Activated T-cell treated with anti-CD3 and anti-CD28 coated beads, Interleukin-2, amount 50 U/mL, for 24 hours (primary cell): ENCODE measurements around the gene PLEKHM3.

ENCODE experiments used
- DNase-seq: peaks from one replicate; pipeline ENCODE4 v3.0.0-alpha.2; 2020
- H3K27ac Mint-ChIP-seq: 2 replicates; pipeline ENCODE4 v1.8.0; 2020; ENCODE audit warnings: mild to moderate bottlenecking, mixed read lengths
- H3K27me3 Mint-ChIP-seq: 2 replicates; pipeline ENCODE4 v1.8.0; 2020; ENCODE audit warnings: mixed read lengths
- H3K36me3 Mint-ChIP-seq: 2 replicates; pipeline ENCODE4 v1.8.0; 2020; ENCODE audit warnings: low read depth, mixed read lengths
- H3K4me1 Mint-ChIP-seq: 2 replicates; pipeline ENCODE4 v1.8.0; 2020; ENCODE audit warnings: low read depth, mixed read lengths
- H3K4me3 Mint-ChIP-seq: 2 replicates; pipeline ENCODE4 v1.8.0; 2020; ENCODE audit warnings: mild to moderate bottlenecking, moderate library complexity, mixed read lengths
- H3K9me3 Mint-ChIP-seq: 2 replicates; pipeline ENCODE4 v1.8.0; 2020; ENCODE audit warnings: mixed read lengths

The PLEKHM3 gene

DNA sequence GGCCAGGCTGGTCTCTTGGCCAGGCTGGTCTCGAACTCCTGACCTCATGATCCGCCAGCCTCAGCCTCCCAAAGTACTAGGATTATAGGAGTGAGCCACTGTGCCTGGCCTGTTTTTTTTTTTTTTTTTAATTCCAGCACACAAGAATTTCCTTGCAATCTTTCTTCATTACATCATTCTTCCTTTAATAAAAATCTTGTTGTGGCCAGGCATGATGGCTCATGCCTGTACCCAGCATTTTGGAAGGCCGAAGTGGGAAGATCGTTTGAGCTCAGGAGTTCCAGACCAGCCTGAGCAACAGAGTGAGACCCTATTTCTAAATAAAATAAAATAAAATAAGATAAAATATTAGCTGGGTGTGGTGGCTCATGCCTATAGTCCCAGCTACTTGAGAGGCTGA, 21.4 kb upstream of the PLEKHM3 start:
- DNase-seq, result no peak
- no peaks in the 10 kb centered on the region for H3K36me3 Mint-ChIP-seq
- H3K9me3 Mint-ChIP-seq, result no peaks in the 10 kb centered on the region
- peaks cover 8% of the 10 kb centered on the region for H3K27me3 Mint-ChIP-seq
- H3K4me3 Mint-ChIP-seq, result no peak overlapping the region
- no peaks in the 10 kb centered on the region for H3K4me1 Mint-ChIP-seq
- no peak overlapping the region for H3K27ac Mint-ChIP-seq

DNA sequence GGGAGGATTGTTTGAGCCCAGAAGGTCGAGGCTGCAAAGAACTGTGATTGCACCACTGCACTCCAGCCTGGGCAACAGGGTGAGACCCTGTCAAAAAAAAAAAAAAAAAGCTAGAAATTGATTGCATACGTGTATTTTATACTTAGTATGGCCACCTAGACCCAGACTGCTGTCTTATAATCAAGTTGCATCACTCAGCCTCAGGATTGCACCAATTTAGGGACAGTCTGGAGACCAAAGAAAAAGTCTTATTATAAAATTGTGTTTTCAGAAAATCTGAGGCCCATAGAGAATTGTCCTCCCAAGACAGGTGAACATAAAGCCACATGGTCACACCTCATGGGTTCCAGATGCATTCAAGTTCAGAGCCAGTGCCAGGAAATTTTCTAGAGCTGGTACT, 17.1 kb upstream of the PLEKHM3 start:
- H3K36me3 Mint-ChIP-seq, result no peaks in the 10 kb centered on the region
- no peak overlapping the region for H3K27ac Mint-ChIP-seq
- H3K9me3 Mint-ChIP-seq, result no peaks in the 10 kb centered on the region
- peaks cover 2% of the 10 kb centered on the region for H3K4me1 Mint-ChIP-seq
- no peak overlapping the region for H3K4me3 Mint-ChIP-seq
- no peak for DNase-seq
- H3K27me3 Mint-ChIP-seq, result no peaks in the 10 kb centered on the region

DNA sequence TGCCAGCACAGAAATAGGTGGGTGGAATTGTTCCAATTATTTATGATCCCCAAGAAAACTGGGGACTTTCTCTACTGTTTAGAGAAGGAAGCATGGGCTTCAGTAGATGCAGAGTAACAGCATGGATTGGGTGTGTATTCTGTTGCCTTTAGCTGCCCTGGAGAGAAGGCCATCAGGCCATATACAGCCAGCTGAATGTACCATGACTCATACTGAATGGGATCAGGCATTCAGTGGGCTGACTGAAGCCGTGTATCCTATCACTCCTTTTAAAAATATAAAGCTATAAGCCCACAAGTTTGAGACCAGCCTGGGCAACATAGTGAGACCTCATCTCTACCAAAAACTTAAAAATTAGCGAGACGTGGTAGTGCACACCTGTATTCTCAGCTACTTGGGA, 16.7 kb upstream of the PLEKHM3 start:
- no peak overlapping the region for H3K27ac Mint-ChIP-seq
- H3K4me3 Mint-ChIP-seq, result no peak overlapping the region
- DNase-seq, result no peak
- no peaks in the 10 kb centered on the region for H3K36me3 Mint-ChIP-seq
- peaks cover 2% of the 10 kb centered on the region for H3K4me1 Mint-ChIP-seq
- H3K9me3 Mint-ChIP-seq, result no peaks in the 10 kb centered on the region
- H3K27me3 Mint-ChIP-seq, result no peaks in the 10 kb centered on the region

DNA sequence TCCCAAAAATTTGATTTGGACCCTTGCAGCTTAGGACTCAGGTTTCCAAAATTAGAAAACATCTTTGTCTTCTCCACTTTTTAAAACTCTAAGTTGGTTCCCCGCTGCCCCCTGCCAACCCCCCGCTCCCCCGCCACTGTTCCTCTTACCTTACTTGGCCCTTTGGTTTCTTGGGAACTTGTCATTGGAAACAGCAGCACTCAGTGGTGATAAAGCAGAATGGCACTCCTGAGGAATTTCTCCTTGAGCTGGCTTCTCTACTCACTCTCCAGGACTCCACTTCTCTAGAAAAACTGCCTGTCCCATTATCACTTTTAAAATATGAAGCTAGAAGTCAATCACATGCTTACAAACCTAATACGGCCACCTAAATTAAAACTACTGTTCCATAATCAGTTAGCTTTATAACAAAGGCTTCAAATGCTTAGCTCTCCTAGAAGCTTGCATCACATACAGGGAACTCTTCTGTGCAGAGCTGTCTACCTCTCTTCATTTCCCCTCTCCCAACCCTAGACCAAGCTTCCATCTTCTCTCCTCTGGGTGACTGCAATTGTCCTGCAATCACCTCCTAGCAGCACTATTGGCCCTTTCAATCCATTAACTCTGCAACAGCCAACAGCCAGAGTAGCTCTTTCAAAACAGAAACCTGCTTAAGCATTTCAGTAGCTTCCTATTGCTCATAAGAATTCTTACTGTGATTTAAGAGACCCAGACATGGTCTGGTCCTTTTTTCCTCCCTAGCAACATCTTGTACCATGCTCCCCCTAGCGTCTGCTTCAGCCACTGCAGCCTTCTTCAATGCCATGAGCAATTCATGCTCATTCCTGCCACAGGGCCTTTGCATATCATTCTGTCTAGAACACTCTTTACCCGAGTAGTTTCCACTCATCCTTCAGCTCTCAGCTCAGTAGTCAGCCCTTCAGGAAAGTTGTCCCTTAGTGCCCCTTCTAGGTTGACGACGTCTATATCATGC, 15.2 kb upstream of the PLEKHM3 start:
- DNase-seq, result peak; percentile 80
- H3K36me3 Mint-ChIP-seq, result no peaks in the 10 kb centered on the region
- no peaks in the 10 kb centered on the region for H3K27me3 Mint-ChIP-seq
- no peak overlapping the region for H3K4me3 Mint-ChIP-seq
- peaks cover 2% of the 10 kb centered on the region for H3K4me1 Mint-ChIP-seq
- H3K27ac Mint-ChIP-seq, result no peak overlapping the region
- no peaks in the 10 kb centered on the region for H3K9me3 Mint-ChIP-seq

DNA sequence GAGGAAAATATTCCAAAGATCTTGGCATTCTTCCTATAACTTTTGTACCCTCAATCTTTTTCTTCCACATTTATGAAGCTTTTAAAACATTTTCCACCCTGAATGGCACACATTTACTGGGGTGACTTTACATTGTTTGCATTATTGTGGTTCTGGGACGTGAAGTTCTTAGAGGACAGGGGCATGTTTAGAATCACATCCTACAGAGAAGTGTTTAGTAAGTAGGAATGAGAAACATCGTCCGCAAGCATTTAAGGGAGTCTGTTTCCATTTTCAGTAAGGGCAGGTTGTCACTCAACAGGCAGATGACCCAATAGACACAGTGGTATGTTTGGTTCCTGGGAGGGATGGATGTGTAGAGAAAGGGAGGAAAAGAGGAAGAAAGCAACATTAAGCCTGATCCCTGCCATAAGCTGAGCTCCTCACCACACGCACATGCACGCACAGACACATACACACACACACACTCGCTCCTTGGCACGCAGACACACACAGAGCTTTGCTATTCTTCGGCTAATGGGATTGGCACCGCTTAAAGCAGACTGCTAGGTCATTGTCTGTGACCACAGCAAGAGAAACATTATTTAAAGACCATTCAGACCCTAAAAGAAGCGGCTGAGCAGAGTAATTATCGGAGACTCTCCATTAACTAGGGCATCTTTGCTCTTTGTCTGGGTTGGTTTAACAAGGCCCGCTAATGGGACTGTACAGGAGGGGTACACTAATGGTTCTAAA, 14.2 kb upstream of the PLEKHM3 start:
- Mint-ChIP-seq H3K27ac (no peak overlapping the region), H3K27me3 (no peaks in the 10 kb centered on the region), H3K9me3 (no peaks in the 10 kb centered on the region), H3K36me3 (no peaks in the 10 kb centered on the region), H3K4me1 (peaks cover 2% of the 10 kb centered on the region), H3K4me3 (no peak overlapping the region)
- DNase-seq, result no peak

DNA sequence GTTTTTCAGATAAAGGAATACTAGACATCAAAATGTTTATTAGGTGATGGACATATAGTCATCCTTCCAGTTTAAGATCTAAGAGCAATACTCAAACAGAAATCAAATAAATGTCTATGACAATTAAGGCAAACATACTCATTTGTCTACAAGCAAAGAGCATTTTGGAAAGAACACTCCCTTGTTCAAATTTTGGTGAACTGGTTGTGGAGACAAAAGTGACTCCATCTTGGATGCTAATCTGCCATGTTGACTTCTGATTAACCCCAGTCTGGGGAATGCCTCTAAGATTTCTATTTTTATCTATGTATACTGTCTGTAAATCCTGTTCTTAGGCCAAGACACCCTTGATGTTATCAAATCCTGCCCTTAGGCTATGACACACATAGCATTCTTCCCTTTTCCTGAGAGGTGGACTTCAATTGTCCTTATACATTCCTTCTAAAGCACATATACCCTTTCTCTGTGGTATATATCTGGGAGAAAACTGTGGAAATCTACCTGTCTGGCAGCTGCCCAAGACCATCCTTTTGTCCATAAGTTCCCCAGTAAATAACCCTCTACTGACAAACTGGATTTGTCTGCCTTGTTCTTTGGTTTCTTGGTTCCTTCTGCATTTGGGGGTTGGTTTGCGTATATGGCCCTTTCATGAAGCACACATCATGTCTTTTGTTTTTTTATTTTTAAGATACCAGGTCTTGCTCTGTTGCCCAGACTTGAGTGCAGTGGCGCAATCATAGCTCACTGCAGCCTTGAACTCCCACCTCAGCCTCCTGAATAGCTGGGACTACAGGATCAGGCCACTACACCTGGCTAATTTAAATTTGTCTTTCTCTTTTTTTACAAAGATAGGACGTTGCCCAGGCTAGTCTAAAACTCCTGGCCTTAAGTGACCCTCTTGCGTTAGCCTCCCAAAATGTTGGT, 12.5 kb upstream of the PLEKHM3 start:
- no peak overlapping the region for H3K4me3 Mint-ChIP-seq
- H3K27ac Mint-ChIP-seq, result no peak overlapping the region
- no peaks in the 10 kb centered on the region for H3K9me3 Mint-ChIP-seq
- no peak for DNase-seq
- no peaks in the 10 kb centered on the region for H3K36me3 Mint-ChIP-seq
- peaks cover 8% of the 10 kb centered on the region for H3K4me1 Mint-ChIP-seq
- H3K27me3 Mint-ChIP-seq, result no peaks in the 10 kb centered on the region

DNA sequence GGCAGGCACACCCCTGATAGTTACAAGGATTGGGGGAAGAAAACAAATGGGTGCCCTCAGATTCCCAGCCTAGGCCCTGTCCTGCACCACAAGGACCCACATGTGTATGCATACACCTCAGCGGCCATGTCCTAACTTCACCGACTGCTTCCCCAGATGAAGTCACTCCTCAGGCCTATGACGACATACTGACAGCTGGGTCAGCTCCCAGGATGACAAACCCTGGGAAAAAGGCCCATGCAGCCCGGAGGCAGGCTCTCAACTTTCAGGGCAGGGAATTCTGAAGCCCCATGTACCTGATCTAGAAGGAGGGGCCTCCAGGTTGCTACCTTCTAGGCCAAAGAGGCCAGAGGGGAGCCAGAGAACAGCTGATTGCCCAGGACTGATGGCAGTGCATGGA, 11.0 kb upstream of the PLEKHM3 start:
- Mint-ChIP-seq H3K4me1 (peaks cover 8% of the 10 kb centered on the region), H3K9me3 (no peaks in the 10 kb centered on the region), H3K4me3 (no peak overlapping the region), H3K36me3 (no peaks in the 10 kb centered on the region), H3K27ac (no peak overlapping the region), H3K27me3 (no peaks in the 10 kb centered on the region)
- DNase-seq, result no peak

DNA sequence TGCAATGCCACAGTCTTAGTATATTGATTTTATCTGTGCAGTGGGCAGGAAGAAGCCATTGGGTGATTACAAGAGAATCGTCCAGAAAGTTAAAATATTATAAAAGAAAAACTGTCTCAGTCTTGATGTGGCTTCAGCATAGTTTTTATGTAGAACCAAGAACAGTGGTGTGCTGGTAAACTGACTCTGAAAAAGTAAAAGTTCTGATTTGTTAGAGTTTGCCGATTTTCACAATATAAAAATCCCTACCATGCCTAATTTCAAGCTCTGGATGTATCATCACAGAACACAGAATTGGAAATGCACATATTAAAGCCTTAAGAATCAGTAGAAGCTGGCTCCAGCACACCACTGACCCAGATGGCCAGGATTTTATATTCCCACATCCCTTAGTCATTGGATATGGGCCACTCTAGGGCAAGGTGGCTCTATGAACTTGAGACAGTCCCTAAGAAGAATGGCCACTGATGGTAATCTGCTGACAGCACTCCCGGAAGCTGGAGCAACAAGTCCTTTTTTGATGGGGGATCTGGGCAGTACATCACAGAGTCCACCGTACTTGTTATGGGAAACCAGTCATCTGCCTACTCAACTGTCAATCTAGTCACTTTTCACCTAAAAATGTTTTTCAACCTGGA, 9.3 kb upstream of the PLEKHM3 start:
- Mint-ChIP-seq H3K27me3 (no peaks in the 10 kb centered on the region), H3K36me3 (no peaks in the 10 kb centered on the region), H3K9me3 (no peaks in the 10 kb centered on the region), H3K4me1 (peaks cover 6% of the 10 kb centered on the region), H3K4me3 (no peak overlapping the region), H3K27ac (no peak overlapping the region)
- DNase-seq, result no peak

DNA sequence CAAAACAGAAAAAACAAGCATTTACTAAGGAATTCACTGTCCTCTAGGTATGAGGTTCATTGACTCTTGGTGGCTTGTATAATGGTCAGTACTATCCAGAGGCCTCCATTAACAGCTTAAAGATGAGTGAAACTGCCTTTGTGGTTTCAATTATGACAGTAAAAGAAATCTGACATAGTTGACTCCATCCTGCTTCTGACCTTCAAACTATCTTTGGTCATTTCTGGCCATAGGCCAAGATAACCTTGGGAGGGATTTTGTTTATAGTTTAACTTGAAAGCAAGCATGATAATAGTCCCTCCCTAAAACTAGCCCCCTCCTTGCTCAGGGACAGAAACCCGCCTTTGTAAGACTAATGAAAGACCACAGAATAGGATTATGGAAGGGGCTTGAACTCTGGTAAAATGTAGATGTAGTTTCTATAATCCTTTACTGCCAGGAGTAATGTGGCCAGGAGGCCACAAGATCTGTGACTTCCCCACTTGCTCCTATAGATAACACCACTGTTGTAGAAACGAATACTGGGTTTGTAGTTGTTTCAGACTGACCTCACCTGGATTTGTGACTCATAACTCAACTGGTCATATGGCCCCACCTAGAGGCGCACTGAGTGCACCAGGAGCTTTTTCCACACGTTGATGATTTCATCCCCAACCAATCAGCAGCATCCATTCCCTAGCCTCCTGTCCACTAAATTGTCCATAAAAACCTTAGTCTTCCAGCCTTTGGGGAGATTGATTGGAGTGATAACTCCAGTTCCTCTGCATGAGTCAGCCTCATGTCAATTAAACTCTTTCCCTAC, 8.6 kb upstream of the PLEKHM3 start:
- Mint-ChIP-seq H3K27ac (no peak overlapping the region), H3K9me3 (no peaks in the 10 kb centered on the region), H3K36me3 (no peaks in the 10 kb centered on the region), H3K27me3 (no peaks in the 10 kb centered on the region), H3K4me3 (no peak overlapping the region), H3K4me1 (peaks cover 6% of the 10 kb centered on the region)
- no peak for DNase-seq

DNA sequence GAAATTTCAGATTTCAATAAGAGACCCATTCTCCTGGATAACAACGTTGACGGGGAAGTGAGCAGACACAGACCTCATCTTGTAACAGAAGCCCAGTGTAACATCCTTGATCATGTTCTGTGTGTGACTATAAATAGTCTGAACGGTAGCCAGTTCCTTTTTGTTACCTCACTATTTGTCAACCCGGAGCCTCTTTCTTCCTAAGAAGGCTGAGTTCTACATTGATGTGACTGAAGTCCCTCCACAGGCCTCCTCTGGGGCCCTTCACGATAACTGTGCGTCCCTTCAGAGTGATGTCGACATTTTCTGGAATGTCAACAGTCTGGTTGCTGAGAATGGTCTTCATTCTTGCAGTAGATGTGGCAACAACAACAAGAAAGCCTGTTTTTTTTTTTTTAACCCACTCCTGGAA, 6.3 kb upstream of the PLEKHM3 start:
- peaks cover 6% of the 10 kb centered on the region for H3K4me1 Mint-ChIP-seq
- H3K4me3 Mint-ChIP-seq, result no peak overlapping the region
- DNase-seq, result no peak
- H3K9me3 Mint-ChIP-seq, result no peaks in the 10 kb centered on the region
- no peak overlapping the region for H3K27ac Mint-ChIP-seq
- H3K36me3 Mint-ChIP-seq, result no peaks in the 10 kb centered on the region
- no peaks in the 10 kb centered on the region for H3K27me3 Mint-ChIP-seq

DNA sequence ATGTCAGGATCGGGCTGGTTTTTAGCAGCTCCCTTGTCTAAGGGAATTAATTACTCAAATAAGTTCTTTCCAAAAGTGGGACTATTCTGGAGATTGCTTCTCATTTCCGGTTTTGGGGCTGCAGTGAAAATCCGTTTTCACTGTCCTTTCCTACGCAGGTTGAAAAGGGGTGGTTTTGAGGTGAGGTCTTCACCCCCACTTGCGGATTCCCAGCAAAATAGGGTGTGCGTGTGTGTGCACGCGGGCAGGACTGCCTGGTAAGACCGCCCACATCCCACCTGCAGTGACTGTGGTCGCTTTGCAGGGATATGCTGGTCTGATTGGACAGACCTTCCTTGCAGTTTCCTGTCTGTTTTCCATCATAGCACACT, 472 bp upstream of the PLEKHM3 start:
- Mint-ChIP-seq H3K4me3 (peak overlapping the region; percentile 92), H3K36me3 (peaks cover 10% of the 10 kb centered on the region), H3K9me3 (peaks cover 2% of the 10 kb centered on the region), H3K27ac (peak overlapping the region; percentile 95), H3K4me1 (peaks cover 27% of the 10 kb centered on the region), H3K27me3 (no peaks in the 10 kb centered on the region)
- DNase-seq, result peak; percentile 69

DNA sequence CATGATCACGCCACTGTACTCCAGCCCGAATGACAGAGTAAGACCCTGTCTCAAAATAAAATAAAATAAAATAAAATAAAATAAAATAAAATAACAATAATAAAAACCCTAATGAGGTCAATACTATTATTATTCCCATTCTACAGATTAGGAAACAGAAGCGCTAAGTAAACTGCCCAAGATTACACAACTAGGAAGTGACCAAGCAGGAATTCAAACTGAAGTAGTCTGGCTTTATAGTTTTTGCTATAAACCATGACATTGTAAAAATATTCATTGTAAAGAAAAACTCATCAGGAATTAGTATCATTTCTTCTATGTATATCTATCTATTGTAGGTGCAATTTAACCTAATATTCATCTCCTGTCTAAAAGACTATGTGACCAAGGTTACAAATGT, 1.2 kb downstream of the PLEKHM3 start:
- H3K4me3 Mint-ChIP-seq, result peak overlapping the region; percentile 20
- peaks cover 11% of the 10 kb centered on the region for H3K36me3 Mint-ChIP-seq
- no peaks in the 10 kb centered on the region for H3K27me3 Mint-ChIP-seq
- peaks cover 32% of the 10 kb centered on the region for H3K4me1 Mint-ChIP-seq
- peaks cover 2% of the 10 kb centered on the region for H3K9me3 Mint-ChIP-seq
- no peak for DNase-seq
- no peak overlapping the region for H3K27ac Mint-ChIP-seq

DNA sequence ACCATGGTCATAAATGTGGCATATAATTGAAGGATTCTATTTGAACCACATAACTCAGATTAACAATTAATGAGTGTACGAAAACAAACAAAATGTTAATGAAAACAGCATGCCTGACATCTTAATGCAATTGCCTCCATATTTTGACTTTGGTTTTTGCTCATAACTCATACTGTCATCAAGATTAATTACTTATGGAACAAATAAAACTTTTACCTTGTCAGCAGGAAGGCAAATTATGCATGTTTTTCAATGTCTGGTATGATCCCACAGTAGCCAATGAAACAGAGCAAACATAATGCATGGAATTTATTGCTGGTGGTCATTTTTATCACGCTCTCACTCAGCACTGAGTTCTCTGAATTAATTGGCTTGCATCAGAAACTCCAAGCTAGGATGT, 5.1 kb downstream of the PLEKHM3 start:
- Mint-ChIP-seq H3K4me3 (no peak overlapping the region), H3K36me3 (peaks cover 8% of the 10 kb centered on the region), H3K27me3 (no peaks in the 10 kb centered on the region), H3K27ac (no peak overlapping the region), H3K4me1 (peaks cover 43% of the 10 kb centered on the region), H3K9me3 (no peaks in the 10 kb centered on the region)
- DNase-seq, result no peak
